Nephron progenitor cell (in vitro differentiated cells): ENCODE data around the gene WASHC3.

Experiments
- DNase-seq: peaks from one replicate; pipeline ENCODE4 v3.0.0; 2021
- H3K27ac Mint-ChIP-seq: 2 replicates; pipeline ENCODE4 v1.8.0; 2021; ENCODE audit warnings: mild to moderate bottlenecking, moderate library complexity, mixed read lengths
- H3K27me3 Mint-ChIP-seq: 2 replicates; pipeline ENCODE4 v1.8.0; 2021; ENCODE audit warnings: mild to moderate bottlenecking, low read depth, mixed read lengths; ENCODE audit not compliant: poor library complexity
- H3K36me3 Mint-ChIP-seq: 2 replicates; pipeline ENCODE4 v1.8.0; 2021; ENCODE audit warnings: low read depth, mixed read lengths
- H3K4me1 Mint-ChIP-seq: 2 replicates; pipeline ENCODE4 v1.8.0; 2021; ENCODE audit warnings: mixed read lengths
- H3K4me3 Mint-ChIP-seq: 2 replicates; pipeline ENCODE4 v1.8.0; 2021; ENCODE audit warnings: mild to moderate bottlenecking, moderate library complexity, mixed read lengths
- H3K9me3 Mint-ChIP-seq: 2 replicates; pipeline ENCODE4 v1.8.0; 2021; ENCODE audit warnings: mild to moderate bottlenecking, moderate library complexity, mixed read lengths
- CTCF ChIP-seq: fragments of 200-600 bp; sonication (generic); IDR thresholded peaks from 2 replicates; pipeline ENCODE4 v1.5.0; 2021; ENCODE audit warnings: antibody characterized with exemption

Gene WASHC3

GRCh38 chr12:102054345-102054744, 7.4 kb downstream of the WASHC3 start:
- Mint-ChIP-seq H3K4me1 (no peaks in the 10 kb centered on the region), H3K27ac (no peak overlapping the region), H3K4me3 (no peak overlapping the region), H3K9me3 (peaks cover 32% of the 10 kb centered on the region), H3K36me3 (peaks cover 62% of the 10 kb centered on the region), H3K27me3 (no peaks in the 10 kb centered on the region)
- DNase-seq, result no peak
- no peak for TF ChIP-seq CTCF

- H3K4me3 Mint-ChIP-seq, result no peak overlapping the region
- H3K9me3 Mint-ChIP-seq, result peaks cover 26% of the 10 kb centered on the region
- no peaks in the 10 kb centered on the region for H3K4me1 Mint-ChIP-seq
- TF ChIP-seq CTCF, result no peak
- H3K27me3 Mint-ChIP-seq, result no peaks in the 10 kb centered on the region
- H3K36me3 Mint-ChIP-seq, result peaks cover 52% of the 10 kb centered on the region
- DNase-seq, result no peak
- H3K27ac Mint-ChIP-seq, result no peak overlapping the region
These were observed 8.8 kb downstream of the WASHC3 start for GRCh38 chr12:102053062-102053349.

GRCh38 chr12:102052192-102053061, 9.4 kb downstream of the WASHC3 start:
- Mint-ChIP-seq H3K36me3 (peaks cover 46% of the 10 kb centered on the region), H3K9me3 (peaks cover 20% of the 10 kb centered on the region), H3K27ac (peak overlapping the region; percentile 75), H3K4me1 (no peaks in the 10 kb centered on the region), H3K27me3 (no peaks in the 10 kb centered on the region), H3K4me3 (no peak overlapping the region)
- no peak for TF ChIP-seq CTCF
- no peak for DNase-seq

GRCh38 chr12:102051431-102051965, 10.3 kb downstream of the WASHC3 start:
- TF ChIP-seq CTCF, result no peak
- H3K9me3 Mint-ChIP-seq, result peaks cover 11% of the 10 kb centered on the region
- no peak for DNase-seq
- H3K36me3 Mint-ChIP-seq, result peaks cover 37% of the 10 kb centered on the region
- H3K27me3 Mint-ChIP-seq, result no peaks in the 10 kb centered on the region
- no peak overlapping the region for H3K4me3 Mint-ChIP-seq
- H3K4me1 Mint-ChIP-seq, result no peaks in the 10 kb centered on the region
- H3K27ac Mint-ChIP-seq, result peak overlapping the region; percentile 75

DNA sequence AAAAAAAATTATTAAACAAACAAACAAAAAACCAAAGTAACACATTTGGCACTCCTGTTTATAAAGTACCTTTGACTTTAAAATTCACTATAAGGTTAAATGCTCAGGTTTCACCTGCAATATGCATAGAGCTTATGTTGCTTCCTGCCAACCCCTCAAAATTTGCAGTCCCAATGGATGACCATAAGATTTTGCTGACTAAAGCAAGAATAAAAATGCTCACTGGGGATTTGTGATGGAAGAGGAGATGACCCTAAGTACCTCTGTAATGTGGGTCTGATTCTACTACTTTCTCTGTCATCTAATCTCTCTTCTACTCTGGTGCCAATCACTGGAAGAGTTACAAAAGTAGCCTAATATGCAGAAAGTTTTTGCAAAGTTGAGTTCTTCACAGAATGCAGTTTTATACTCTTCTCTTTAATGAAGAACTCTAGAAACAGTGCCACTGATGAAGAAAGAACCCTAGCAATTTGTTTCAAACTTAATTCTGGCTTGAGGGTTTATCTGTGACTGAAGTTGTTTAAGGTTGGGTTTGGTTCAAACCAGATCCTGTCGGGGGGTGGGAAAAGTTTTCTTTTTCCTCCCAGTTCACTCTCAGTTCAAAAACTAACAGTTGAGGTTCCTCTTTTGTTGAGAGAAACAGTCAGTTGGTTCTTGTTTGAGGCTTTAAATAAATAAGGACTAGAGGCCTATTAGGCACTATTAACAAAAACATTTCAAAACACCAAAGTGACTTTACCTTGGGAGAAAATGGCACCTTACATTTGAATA, 10.9 kb downstream of the WASHC3 start:
- TF ChIP-seq CTCF, result no peak
- Mint-ChIP-seq H3K36me3 (peaks cover 30% of the 10 kb centered on the region), H3K27me3 (no peaks in the 10 kb centered on the region), H3K4me3 (no peak overlapping the region), H3K9me3 (peaks cover 6% of the 10 kb centered on the region), H3K4me1 (no peaks in the 10 kb centered on the region), H3K27ac (no peak overlapping the region)
- DNase-seq, result no peak
